IPS-NIHi7 (cell line): ENCODE measurements around the gene WDFY2.
"Not testable (repeated sequence)": the region's sequence is repeated elsewhere in the genome, so short reads cannot be mapped to it uniquely, and the experiment has no call there.

Experiments
- DNase-seq: peaks from one replicate; pipeline ENCODE4 v3.0.0; 2012; ENCODE audit warnings: mixed read lengths; ENCODE audit errors: extremely low spot score

The WDFY2 gene

DNA sequence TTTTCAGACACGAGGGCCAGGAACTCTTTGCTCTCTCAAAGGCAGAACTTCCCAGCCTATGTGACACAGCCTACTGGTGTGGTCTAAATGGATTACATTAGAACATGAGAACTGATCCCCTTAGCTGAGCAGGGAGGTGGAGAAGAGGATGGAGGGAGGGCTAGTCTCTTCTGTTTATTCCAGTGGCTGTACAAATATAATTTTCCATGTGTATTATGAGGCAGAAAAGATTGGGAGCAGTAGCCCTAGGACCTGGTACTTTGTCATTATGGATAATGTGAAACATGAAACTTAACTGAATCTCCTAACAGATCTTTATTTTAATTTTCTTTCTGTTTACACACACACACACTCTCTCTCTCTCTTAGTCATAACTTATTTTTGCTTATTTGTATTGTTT, 82.1 kb downstream of the WDFY2 start:
- no peak for DNase-seq

- DNase-seq: no peak
These were observed 82.6 kb downstream of the WDFY2 start for GRCh38 chr13:51666839-51667238.

GRCh38 chr13:51668580-51669195, 84.4 kb downstream of the WDFY2 start:
- DNase-seq: no peak

- DNase-seq: no peak
These were observed 88.9 kb downstream of the WDFY2 start for GRCh38 chr13:51673165-51673564.

GRCh38 chr13:51674276-51674675, 90.0 kb downstream of the WDFY2 start:
- DNase-seq: peak; percentile 49

DNA sequence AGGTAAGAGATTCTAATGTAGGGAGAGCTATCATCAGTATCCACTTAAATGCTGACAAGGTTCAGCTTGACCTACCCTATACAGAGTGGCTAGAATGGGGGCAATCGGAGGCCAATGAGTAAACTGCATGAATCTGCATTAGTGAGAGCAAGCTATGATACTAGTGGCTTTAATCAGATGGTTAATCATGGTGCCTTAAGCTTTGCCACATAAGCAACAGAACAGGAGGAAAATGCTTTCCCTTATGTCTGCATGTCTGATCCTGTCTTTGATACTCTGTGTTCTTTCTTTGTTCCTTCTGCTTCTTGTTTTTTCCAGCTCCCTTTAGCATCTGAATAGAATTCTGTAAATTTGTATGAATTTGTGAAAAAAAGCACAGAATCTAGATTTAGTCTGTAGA, 91.1 kb downstream of the WDFY2 start:
- DNase-seq: no peak

DNA sequence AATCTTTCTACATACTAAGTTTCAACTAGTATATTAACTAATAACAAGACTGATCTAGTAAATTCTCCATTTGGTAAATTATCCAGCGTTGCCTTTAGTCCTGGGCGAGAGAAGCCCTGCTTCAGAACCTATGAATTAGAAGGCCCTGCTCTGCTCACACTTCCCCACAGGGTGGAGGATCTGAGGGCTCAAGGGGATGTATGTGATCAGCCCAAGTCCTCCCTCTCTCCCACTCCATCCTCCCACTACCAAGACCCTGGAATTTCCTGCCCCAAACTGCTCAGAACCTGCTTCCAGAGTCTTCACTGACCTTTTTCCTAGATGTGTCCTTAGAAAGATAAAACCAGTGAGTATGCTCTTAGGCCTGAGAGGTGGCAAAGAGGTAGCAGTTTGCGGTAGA, 91.6 kb downstream of the WDFY2 start:
- no peak for DNase-seq

DNA sequence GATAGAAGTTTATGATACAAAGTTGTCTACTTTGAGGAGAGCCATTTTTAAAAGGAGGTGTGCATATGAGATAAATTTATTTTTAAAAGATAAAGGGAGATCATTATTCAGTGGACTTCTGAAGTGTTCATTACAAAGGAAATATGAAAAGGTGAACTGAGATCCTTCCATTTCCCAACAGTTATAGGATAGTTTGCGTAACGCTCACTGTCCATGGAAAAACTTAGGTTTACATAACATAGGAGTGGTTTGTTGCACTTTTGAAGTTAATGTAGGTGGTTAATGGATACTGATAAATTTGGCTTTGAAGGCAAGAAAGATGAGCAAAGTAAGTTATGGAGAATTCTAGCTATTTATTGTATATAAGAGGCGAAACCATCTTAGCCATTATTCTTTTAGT, 92.5 kb downstream of the WDFY2 start:
- no peak for DNase-seq

GRCh38 chr13:51678420-51678819, 94.2 kb downstream of the WDFY2 start:
- DNase-seq: no peak

- DNase-seq: no peak
These were observed 95.4 kb downstream of the WDFY2 start for GRCh38 chr13:51679616-51680015.

- no peak for DNase-seq
These were observed 96.9 kb downstream of the WDFY2 start for GRCh38 chr13:51681037-51681678.

GRCh38 chr13:51682686-51683085, 98.4 kb downstream of the WDFY2 start:
- DNase-seq: no peak

DNA sequence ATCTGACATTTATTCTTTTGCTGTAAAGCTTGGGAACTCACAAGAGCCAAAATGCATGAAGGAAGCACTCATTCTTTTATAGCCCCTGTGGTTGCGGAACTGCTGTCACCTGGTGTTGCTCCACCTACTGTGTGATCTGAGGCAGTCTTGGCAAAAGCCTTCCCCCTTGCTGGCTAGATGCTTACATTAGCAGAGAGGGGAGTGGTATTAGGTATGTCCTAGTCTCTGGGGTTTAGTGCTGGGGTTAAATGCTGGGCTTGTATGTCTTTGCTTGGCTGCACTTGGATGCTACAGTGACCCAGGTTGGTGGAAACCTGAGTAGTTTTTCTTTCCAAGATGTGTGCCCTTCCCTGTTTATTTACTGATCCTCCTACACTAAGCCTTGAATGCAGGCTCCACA, 99.3 kb downstream of the WDFY2 start:
- peak; percentile 40 for DNase-seq

DNA sequence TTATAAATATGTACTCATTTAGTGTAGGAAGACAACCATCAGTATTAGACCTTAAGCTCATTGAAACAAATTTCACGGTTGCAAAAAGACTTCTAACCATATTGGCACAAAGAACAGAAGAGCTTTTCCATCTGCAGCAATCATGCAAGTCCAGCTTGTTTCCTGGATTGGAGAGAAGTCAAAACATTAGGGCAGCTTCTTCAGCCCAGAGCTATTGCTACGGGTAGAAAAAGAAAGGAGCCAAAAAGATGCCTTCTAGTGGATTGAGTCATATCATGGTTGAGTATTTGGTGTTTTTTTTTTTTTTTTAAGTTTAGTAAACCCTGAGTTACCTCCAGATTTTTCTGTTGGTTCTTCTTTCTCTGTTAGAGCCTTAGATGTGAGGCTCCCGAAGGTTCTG, 99.8 kb downstream of the WDFY2 start:
- no peak for DNase-seq

GRCh38 chr13:51687947-51688714, 103.9 kb downstream of the WDFY2 start:
- no peak for DNase-seq

DNA sequence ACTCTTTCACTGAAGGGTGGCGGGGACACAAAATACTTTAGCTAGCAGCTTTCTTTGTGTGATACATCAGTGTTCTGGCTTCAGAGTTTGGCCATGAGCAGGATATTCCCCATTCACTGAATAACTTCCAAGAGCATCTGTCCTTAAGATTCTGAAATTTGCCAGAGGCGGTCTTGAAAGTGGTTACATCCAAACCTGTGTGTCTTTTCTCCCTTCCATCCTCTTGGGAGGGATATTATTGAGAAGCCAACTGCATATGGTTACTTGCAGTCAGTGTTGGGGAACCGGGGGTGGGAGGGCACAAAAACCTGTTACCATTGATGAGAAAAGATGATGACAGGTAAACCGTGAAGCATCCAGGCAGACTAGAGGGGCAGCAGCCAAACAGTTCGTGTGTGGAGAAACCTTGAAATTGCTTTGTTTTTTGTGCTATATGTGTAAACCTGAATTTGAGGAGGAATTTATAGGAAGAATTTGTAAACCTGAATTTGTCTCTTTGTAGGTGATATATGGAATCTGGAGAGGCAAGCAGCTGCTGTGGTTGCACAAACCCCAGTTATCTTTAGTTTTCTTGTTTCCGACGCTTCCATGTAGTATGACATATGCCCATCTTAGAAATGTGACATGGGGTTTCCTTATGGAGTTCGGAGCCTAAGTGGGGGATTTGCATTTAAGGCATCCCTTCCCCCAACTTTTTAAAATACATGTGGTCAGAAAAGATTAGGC, 104.8 kb downstream of the WDFY2 start:
- no peak for DNase-seq

DNA sequence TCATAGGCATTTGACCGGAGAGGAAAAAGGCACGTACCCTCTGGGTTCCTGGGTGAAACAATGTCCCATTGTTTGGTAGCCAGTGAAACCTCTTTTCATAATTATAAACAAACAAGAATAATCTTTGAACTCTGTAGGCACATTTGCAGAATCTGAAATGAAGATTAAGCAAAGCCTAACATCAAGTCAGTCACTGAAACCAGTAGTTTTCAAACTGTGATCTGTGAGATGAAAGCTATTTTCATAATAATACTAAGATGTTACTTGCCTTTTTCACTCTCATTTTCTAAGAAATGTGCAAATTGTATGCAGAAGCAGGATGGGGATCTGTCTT, 105.4 kb downstream of the WDFY2 start:
- DNase-seq: no peak

DNA sequence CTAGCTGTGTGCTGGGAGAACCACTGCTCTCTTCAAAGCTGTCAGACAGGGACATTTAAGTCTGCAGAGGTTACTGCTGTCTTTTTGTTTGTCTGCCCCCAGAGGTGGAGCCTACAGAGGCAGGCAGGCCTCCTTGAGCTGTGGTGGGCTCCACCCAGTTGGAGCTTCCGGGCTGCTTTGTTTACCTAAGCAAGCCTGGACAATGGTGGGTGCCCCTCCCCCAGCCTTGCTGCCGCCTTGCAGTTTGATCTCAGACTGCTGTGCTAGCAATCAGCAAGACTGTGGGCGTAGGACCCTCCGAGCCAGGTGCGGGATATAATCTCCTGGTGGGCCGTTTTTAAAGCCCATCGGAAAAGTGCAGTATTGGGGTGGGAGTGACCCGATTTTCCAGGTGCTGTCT, 111.4 kb downstream of the WDFY2 start:
- not testable (repeated sequence) for DNase-seq

DNA sequence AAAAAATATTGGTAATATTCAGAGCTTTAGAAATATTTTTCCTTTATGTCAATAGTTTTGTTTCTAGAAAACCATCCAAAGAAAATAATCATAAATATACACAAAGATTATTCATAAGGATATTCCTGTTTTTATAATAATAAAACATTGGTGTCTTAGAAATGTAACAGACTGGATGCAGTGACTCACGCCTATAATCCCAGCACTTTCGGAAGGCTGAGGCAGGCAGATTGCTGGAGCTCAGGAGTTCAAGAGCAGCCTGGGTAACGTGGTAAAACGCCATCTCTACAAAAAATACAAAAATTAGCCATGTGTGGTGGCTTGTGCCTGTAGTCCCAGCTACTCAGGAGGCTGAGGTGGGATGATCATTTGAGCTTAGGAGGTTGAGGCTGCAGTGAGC, 112.9 kb downstream of the WDFY2 start:
- no peak for DNase-seq

GRCh38 chr13:51697855-51698254, 113.6 kb downstream of the WDFY2 start:
- DNase-seq: no peak

- no peak for DNase-seq
These were observed 114.1 kb downstream of the WDFY2 start for GRCh38 chr13:51698352-51698751.
